Naive thymus-derived CD4-positive, alpha-beta T cell (primary cell): ENCODE data around the gene PNMA1. TPM values are rescaled to one million over a fixed set of nuclear protein-coding genes. Genes with fewer than 3 reads are reported as not detected.
"Not testable (repeated sequence)": the region's sequence is repeated elsewhere in the genome, so short reads cannot be mapped to it uniquely, and the experiment has no call there.

Experiments
- ATAC-seq: fragments of 150-1000 bp; cut with Tn5 transposase; 2 replicates; pipeline ENCODE4 v1.10.0; 2021; ENCODE audit warnings: mild to moderate bottlenecking, moderate library complexity
- CTCF ChIA-PET: fragments of 350-600 bp; sonication (Branson Sonifier 250); formaldehyde crosslinking; loops from one replicate; lab custom pipeline; 2021; ENCODE audit warnings: antibody characterized with exemption; lab: Charles Lee
- POLR2A ChIA-PET: fragments of 350-600 bp; sonication (Branson Sonifier 250); formaldehyde crosslinking; loops from one replicate; lab custom pipeline; 2021; ENCODE audit warnings: antibody characterized with exemption, inconsistent platforms; lab: Charles Lee
- DNase-seq, 9 donors: peaks; one replicate each; pipeline versions ENCODE4 v3.0.0 to v3.0.0-alpha.2; 2020 to 2022; ENCODE audit warnings: mixed read lengths in 1 of 9
- H3K27ac ChIP-seq: one replicate; pipeline ENCODE4 v1.7.0; 2013; ENCODE audit warnings: mild to moderate bottlenecking, low read depth, low read length, moderate library complexity
- H3K27me3 ChIP-seq, 2 donors: one replicate each; pipeline ENCODE4 v1.7.0; 2013; ENCODE audit warnings: low read length in 2 of 2, mild to moderate bottlenecking in 2 of 2, moderate library complexity in 2 of 2; ENCODE audit not compliant: control insufficient read depth in 2 of 2, insufficient read depth in 2 of 2
- H3K36me3 ChIP-seq, 3 experiments: 1 replicate in 2 of 3; 2 replicates in 1 of 3; pipeline ENCODE4 v1.7.0; 2013; ENCODE audit warnings: low read length in 3 of 3, mild to moderate bottlenecking in 3 of 3, moderate library complexity in 1 of 3; ENCODE audit not compliant: insufficient read depth in 3 of 3, control insufficient read depth in 2 of 3
- H3K4me1 ChIP-seq, 2 donors: one replicate each; pipeline ENCODE4 v1.7.0; 2013; ENCODE audit warnings: low read length in 2 of 2, mild to moderate bottlenecking in 2 of 2, moderate library complexity in 1 of 2; ENCODE audit not compliant: control insufficient read depth in 2 of 2, insufficient read depth in 2 of 2
- H3K4me3 ChIP-seq: 2 replicates; pipeline ENCODE4 v1.7.0; 2013; ENCODE audit warnings: mild to moderate bottlenecking, low read length
- H3K9me3 ChIP-seq, 3 experiments: 1 replicate in 2 of 3; 2 replicates in 1 of 3; pipeline ENCODE4 v1.7.0; 2013; ENCODE audit warnings: low read length in 3 of 3; ENCODE audit not compliant: control insufficient read depth in 2 of 3
- H3K27ac Mint-ChIP-seq, 9 donors: one replicate each; pipeline ENCODE4 v1.8.0; 2020 to 2022; ENCODE audit warnings: mixed read lengths in 9 of 9, mild to moderate bottlenecking in 8 of 9, moderate library complexity in 5 of 9, inconsistent platforms in 2 of 9
- H3K27me3 Mint-ChIP-seq, 5 donors: one replicate each; pipeline ENCODE4 v1.8.0; 2021 to 2022; ENCODE audit warnings: mixed read lengths in 5 of 5, mild to moderate bottlenecking in 1 of 5
- H3K36me3 Mint-ChIP-seq, 5 donors: one replicate each; pipeline ENCODE4 v1.8.0; 2020 to 2022; ENCODE audit warnings: mixed read lengths in 5 of 5, mild to moderate bottlenecking in 3 of 5, inconsistent platforms in 1 of 5
- H3K4me1 Mint-ChIP-seq, 7 donors: one replicate each; pipeline ENCODE4 v1.8.0; 2020 to 2022; ENCODE audit warnings: mixed read lengths in 7 of 7, mild to moderate bottlenecking in 3 of 7, inconsistent platforms in 1 of 7
- H3K4me3 Mint-ChIP-seq, 10 donors: one replicate each; pipeline ENCODE4 v1.8.0; 2020 to 2022; ENCODE audit warnings: mild to moderate bottlenecking in 10 of 10, mixed read lengths in 10 of 10, moderate library complexity in 6 of 10, inconsistent platforms in 2 of 10
- H3K9me3 Mint-ChIP-seq, 11 donors: one replicate each; pipeline ENCODE4 v1.8.0; 2020 to 2022; ENCODE audit warnings: mixed read lengths in 11 of 11, mild to moderate bottlenecking in 4 of 11, inconsistent platforms in 1 of 11, moderate library complexity in 1 of 11
- intact Hi-C, 2 donors: fragments of 100-400 bp; cut with micrococcal nuclease; formaldehyde crosslinking; loops; one replicate each; pipeline ENCODE4 v1.15.1; 2023
- polyA plus RNA-seq, 2 donors: library from polyadenylated mRNA; unstranded; fragments of 300-500 nt; fragmentation: Illumina TruSeq; gene quantifications; one replicate each; pipeline ENCODE4 v1.2.3, GENCODE V29; 2021
- total RNA-seq, 6 experiments: library from RNA in 5 of 6; stranded (reverse) in 5 of 6; gene quantifications; 1 replicate in 5 of 6; 2 replicates in 1 of 6; pipeline ENCODE4 v1.2.3 and lab custom pipeline; 2021 to 2026

The PNMA1 gene
- total and polyA plus RNA-seq, 7 experiments from 2014 or later: 21.6 to 44.0 (median 39.3) TPM

DNA sequence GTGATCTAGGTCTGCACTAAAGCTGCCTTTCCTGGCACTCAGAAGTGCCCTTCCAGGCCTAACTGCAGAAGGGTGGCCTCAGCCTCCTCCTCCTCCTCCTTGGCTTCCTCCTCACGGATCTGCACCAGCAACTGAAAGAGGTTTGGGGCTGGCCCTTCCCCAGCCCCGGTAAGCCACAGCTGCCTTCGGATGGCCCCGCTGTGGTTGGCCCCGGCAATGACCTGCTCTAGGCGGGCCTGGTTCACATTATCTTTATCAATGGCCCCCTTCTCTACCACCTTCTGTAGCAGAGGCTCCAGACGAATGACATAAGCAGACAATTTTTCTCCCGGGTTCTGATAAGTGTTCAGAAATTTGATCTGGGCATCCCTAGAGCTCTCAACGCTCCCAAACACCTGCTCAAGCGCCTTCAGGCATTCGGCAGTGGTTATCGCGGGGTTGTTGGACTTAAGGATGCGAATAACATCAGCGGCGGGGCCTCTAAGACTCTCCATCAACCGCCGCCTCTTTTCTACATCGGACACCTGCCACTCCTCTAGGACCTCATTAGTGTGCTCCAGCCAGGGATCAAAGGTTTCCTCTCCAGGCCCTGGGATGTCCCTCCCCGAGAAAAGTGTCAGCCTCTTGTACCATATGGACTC lies 1.5 kb downstream of the PNMA1 start:
- no peaks in the 10 kb centered on the region for H3K27me3 Mint-ChIP-seq
- H3K36me3 Mint-ChIP-seq: peaks cover 0 to 19% (median 6%) of the 10 kb centered on the region in 5 donors
- H3K4me3 Mint-ChIP-seq: peak overlapping the region; percentile 91 to 100 (median 97)
- H3K27ac Mint-ChIP-seq: peak overlapping the region; percentile 93 to 99 (median 96)
- peak in 7 of 9 donors; percentile 9 to 57 (median 18) for DNase-seq
- peak; percentile 5 for ATAC-seq
- peaks cover 3 to 4% of the 10 kb centered on the region in 2 donors for H3K4me1 ChIP-seq
- H3K27ac ChIP-seq: peak overlapping the region; percentile 83
- peak overlapping the region; percentile 92 for H3K4me3 ChIP-seq
- peaks cover 0 to 16% (median 0%) of the 10 kb centered on the region in 3 experiments for H3K36me3 ChIP-seq
- intact Hi-C loops: loop anchor here (1.0 to 10.0 kb wide), 13 partner anchors 42 to 658 kb away; partner anchors contain the start of genes DNAL1 (in 2 of the 2), RIOX1 (in 2 of the 2), ACOT2 (in 1 of the 2) and ALDH6A1 (in 1 of the 2)
- H3K9me3 Mint-ChIP-seq: no peaks in the 10 kb centered on the region
- no peaks in the 10 kb centered on the region for H3K27me3 ChIP-seq
- POLR2A ChIA-PET: interaction anchor here (0.7 to 4.7 kb wide), 11 partner anchors 30 to 222 kb away, joined by 3 to 22 read pairs (median 4); partner anchors contain the start of genes ACOT6, DNAL1 and RIOX1
- no peaks in the 10 kb centered on the region for H3K9me3 ChIP-seq
- CTCF ChIA-PET: interaction anchor here (0.6 to 1.2 kb wide), 3 partner anchors 17 to 154 kb away, joined by 3 read pairs; no protein-coding TSS in a partner anchor
- H3K4me1 Mint-ChIP-seq: peaks cover 22 to 40% (median 26%) of the 10 kb centered on the region in 7 donors

DNA sequence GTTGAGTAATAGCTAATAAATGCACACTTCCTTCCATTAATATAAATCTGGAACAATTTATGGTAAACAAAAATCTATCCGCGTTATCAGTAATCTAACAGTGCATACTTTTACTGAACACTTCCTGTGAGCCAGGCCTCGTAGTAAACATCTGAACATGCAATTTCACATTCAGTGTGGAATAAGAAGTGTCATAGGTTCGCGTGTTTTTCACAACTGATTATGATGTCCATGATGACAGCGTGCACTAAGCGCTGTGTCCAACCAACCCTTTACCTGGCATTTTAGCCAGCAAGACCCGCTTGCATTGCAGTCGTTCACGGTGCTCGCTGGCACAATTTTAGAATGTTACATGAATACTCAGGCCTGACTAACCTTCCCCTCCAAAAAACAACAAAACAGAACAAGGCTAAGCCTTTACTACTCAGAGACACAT lies 2.1 kb downstream of the PNMA1 start:
- Histone ChIP-seq H3K27me3 (no peaks in the 10 kb centered on the region), H3K4me3 (peak overlapping the region; percentile 92), H3K27ac (peak overlapping the region; percentile 83), H3K4me1 (peaks cover 3 to 4% of the 10 kb centered on the region in 2 donors), H3K9me3 (no peaks in the 10 kb centered on the region), H3K36me3 (peaks cover 0 to 11% (median 0%) of the 10 kb centered on the region in 3 experiments)
- H3K4me3 Mint-ChIP-seq: peak overlapping the region; percentile 91 to 100 (median 97)
- H3K27me3 Mint-ChIP-seq: no peaks in the 10 kb centered on the region
- H3K27ac Mint-ChIP-seq: peak overlapping the region; percentile 93 to 99 (median 96)
- intact Hi-C loops: loop anchor here (1.0 to 10.0 kb wide), 11 partner anchors 42 to 657 kb away; partner anchors contain the start of genes RIOX1 (in 2 of the 2), ACOT2 (in 1 of the 2), COQ6 (in 1 of the 2) and DNAL1 (in 1 of the 2)
- CTCF ChIA-PET: interaction anchor here (0.6 to 1.2 kb wide), 3 partner anchors 18 to 155 kb away, joined by 3 read pairs; no protein-coding TSS in a partner anchor
- H3K9me3 Mint-ChIP-seq: no peaks in the 10 kb centered on the region
- peaks cover 22 to 38% (median 26%) of the 10 kb centered on the region in 7 donors for H3K4me1 Mint-ChIP-seq
- H3K36me3 Mint-ChIP-seq: peaks cover 0 to 19% (median 6%) of the 10 kb centered on the region in 5 donors
- peak in 5 of 9 donors; percentile 14 to 43 (median 30) for DNase-seq
- POLR2A ChIA-PET: interaction anchor here (0.7 to 4.7 kb wide), 9 partner anchors 43 to 221 kb away, joined by 3 to 22 read pairs (median 7); partner anchors contain the start of genes DNAL1 and RIOX1
- ATAC-seq: no peak

- Mint-ChIP-seq H3K4me1 (peaks cover 22 to 34% (median 28%) of the 10 kb centered on the region in 7 donors), H3K4me3 (peak overlapping the region in 3 of 10 donors; percentile 13 to 100 (median 27)), H3K27me3 (no peaks in the 10 kb centered on the region), H3K9me3 (no peaks in the 10 kb centered on the region), H3K36me3 (peaks cover 0 to 14% (median 3%) of the 10 kb centered on the region in 5 donors), H3K27ac (peak overlapping the region in 3 of 9 donors; percentile 45 to 79 (median 52))
- peaks cover 3 to 4% of the 10 kb centered on the region in 2 donors for H3K4me1 ChIP-seq
- H3K36me3 ChIP-seq: peaks cover 0 to 5% (median 0%) of the 10 kb centered on the region in 3 experiments
- H3K27ac ChIP-seq: no peak overlapping the region
- ChIA-PET CTCF (interaction anchor here (0.6 kb wide), 2 partner anchors 131 to 331 kb away, joined by 3 read pairs; no protein-coding TSS in a partner anchor), POLR2A (interaction anchor here (0.6 to 4.7 kb wide), 8 partner anchors 14 to 538 kb away, joined by 3 to 22 read pairs (median 4); partner anchors contain the start of gene DNAL1)
- no peak for ATAC-seq
- intact Hi-C loops: loop anchor here (5.0 to 10.0 kb wide), 6 partner anchors 77 to 656 kb away; partner anchors contain the start of genes ACOT2 (in 1 of the 2), PSEN1 (in 1 of the 2), RBM25 (in 1 of the 2) and RIOX1 (in 1 of the 2)
- H3K4me3 ChIP-seq: no peak overlapping the region
- H3K9me3 ChIP-seq: no peaks in the 10 kb centered on the region
- DNase-seq: no peak
- no peaks in the 10 kb centered on the region for H3K27me3 ChIP-seq
Observed at GRCh38 chr14:73710737-73711136, 3.4 kb downstream of the PNMA1 start.

DNA sequence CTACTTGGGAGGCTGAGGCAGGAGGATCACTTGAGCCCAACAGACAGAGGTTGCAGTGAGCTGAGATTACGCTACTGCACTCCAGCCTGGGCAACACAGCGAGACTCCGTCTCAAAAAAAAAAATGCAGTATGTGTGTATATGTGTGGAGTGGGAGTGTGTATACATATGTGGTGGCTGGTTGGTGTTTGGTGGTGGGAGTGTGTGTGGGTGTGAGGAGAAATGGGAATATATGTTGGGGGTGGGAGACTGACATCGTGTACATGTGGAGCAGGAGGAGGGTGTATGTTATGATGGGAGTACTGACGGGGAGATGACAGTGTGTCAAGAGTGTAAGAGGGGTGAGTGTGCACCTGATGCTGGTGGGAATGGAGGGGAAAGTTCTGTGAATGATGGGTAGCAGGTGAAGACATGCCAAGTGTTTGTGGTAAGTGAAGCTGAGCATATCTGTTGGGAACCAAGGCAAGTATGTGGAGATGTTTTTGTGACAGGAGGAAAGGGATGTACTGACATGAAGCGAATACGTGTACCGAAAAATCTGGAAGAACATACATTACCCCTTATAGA lies 4.2 kb downstream of the PNMA1 start:
- no peak overlapping the region for H3K4me3 ChIP-seq
- H3K27ac Mint-ChIP-seq: peak overlapping the region in 7 of 9 donors; percentile 10 to 83 (median 65)

GRCh38 chr14:73708076-73708475 lies 6.1 kb downstream of the PNMA1 start:
- H3K9me3 Mint-ChIP-seq, POLR2A ChIA-PET, H3K4me1 ChIP-seq, H3K9me3 ChIP-seq, DNase-seq, H3K27me3 ChIP-seq, H3K36me3 Mint-ChIP-seq, CTCF ChIA-PET, H3K27ac ChIP-seq, H3K36me3 ChIP-seq, H3K27me3 Mint-ChIP-seq, ATAC-seq, H3K4me3 ChIP-seq, intact Hi-C loops: not testable (repeated sequence)
- Mint-ChIP-seq H3K4me1 (peaks cover 16 to 25% (median 19%) of the 10 kb centered on the region in 7 donors), H3K27ac (peak overlapping the region in 1 of 9 donors; percentile 47), H3K4me3 (peak overlapping the region in 1 of 10 donors; percentile 21)

More for the DNA sequence above, 4.2 kb downstream of the PNMA1 start:
- no peaks in the 10 kb centered on the region for H3K27me3 Mint-ChIP-seq
- intact Hi-C loops: loop anchor here (5.0 to 10.0 kb wide), 6 partner anchors 77 to 655 kb away; partner anchors contain the start of genes ACOT2 (in 1 of the 2), PSEN1 (in 1 of the 2), RBM25 (in 1 of the 2) and RIOX1 (in 1 of the 2)
- Histone ChIP-seq H3K4me1 (peaks cover 3 to 4% of the 10 kb centered on the region in 2 donors), H3K36me3 (peaks cover 0 to 5% (median 0%) of the 10 kb centered on the region in 3 experiments), H3K27me3 (no peaks in the 10 kb centered on the region), H3K9me3 (no peaks in the 10 kb centered on the region), H3K27ac (no peak overlapping the region)
- H3K4me1 Mint-ChIP-seq: peaks cover 22 to 31% (median 27%) of the 10 kb centered on the region in 7 donors
- H3K4me3 Mint-ChIP-seq: peak overlapping the region in 6 of 10 donors; percentile 4 to 57 (median 27)
- peaks cover 0 to 11% (median 0%) of the 10 kb centered on the region in 5 donors for H3K36me3 Mint-ChIP-seq
- ATAC-seq: no peak
- no peaks in the 10 kb centered on the region for H3K9me3 Mint-ChIP-seq
- no peak for DNase-seq
- CTCF ChIA-PET: no interaction called here
- POLR2A ChIA-PET: interaction anchor here (0.7 to 4.7 kb wide), 5 partner anchors 14 to 682 kb away, joined by 3 to 22 read pairs (median 3); partner anchors contain the start of gene DNAL1

DNA sequence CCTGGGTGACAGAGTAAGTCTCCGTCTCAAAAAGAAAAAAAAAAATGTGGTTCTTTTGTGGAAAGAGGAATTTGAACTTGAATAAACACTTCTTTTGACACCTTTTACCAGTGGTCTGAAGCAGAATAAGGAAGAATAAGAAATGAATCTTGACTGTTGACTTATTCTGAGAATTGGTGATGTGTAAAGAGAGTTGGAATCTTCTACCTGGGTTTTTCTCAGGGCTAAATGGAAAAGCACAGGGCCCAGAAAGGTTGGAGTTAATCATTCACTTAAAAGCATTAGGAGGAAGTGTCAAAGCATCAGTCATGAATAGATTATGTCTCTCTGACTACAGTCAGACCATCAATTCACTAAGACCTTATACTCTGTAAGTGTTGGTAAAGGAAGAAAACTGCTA lies 13.9 kb downstream of the PNMA1 start:
- ChIA-PET POLR2A (no interaction called here), CTCF (interaction anchor here (0.6 kb wide), 1 partner anchor 29 kb away, joined by 4 read pairs; no protein-coding TSS in a partner anchor)
- intact Hi-C loops: no loop called here
- H3K36me3 ChIP-seq: no peaks in the 10 kb centered on the region
- ATAC-seq (no peak), DNase-seq (no peak)
- no peaks in the 10 kb centered on the region for H3K4me1 ChIP-seq
- no peak overlapping the region for H3K27ac ChIP-seq
- Mint-ChIP-seq H3K4me1 (peaks cover 0 to 28% (median 0%) of the 10 kb centered on the region in 7 donors), H3K27ac (no peak overlapping the region), H3K4me3 (no peak overlapping the region), H3K27me3 (no peaks in the 10 kb centered on the region), H3K36me3 (peaks cover 0 to 11% (median 7%) of the 10 kb centered on the region in 5 donors), H3K9me3 (no peaks in the 10 kb centered on the region)
- no peaks in the 10 kb centered on the region for H3K9me3 ChIP-seq
- no peak overlapping the region for H3K4me3 ChIP-seq
- H3K27me3 ChIP-seq: no peaks in the 10 kb centered on the region
